Upper lobe of left lung (tissue), 6 donors: ENCODE data around the gene ANKS3. TPM values are rescaled to one million over a fixed set of nuclear protein-coding genes. Genes with fewer than 3 reads are reported as not detected.

Experiments used
- ATAC-seq, 2 donors: fragments of 200-7000 bp; cut with Tn5 transposase; one replicate each; pipeline ENCODE4 v1.9.1; 2022; ENCODE audit warnings: mild to moderate bottlenecking in 2 of 2, moderate library complexity in 2 of 2; ENCODE audit not compliant: low FRiP score in 2 of 2
- DNase-seq, 2 donors: peaks; one replicate each; pipeline ENCODE4 v3.0.0-alpha.2; 2019 to 2020
- H3K27ac ChIP-seq, 4 donors: fragments of 200-600 bp; sonication (generic); one replicate each; pipeline ENCODE4 v1.5.1; 2016 to 2019
- H3K27me3 ChIP-seq, 4 donors: fragments of 200-600 bp; sonication (generic); one replicate each; pipeline ENCODE4 v1.5.1; 2017 to 2019
- H3K36me3 ChIP-seq, 4 donors: fragments of 200-600 bp; sonication (generic); one replicate each; pipeline ENCODE4 v1.5.1; 2016 to 2019
- H3K4me1 ChIP-seq, 4 donors: fragments of 200-600 bp; sonication (generic); one replicate each; pipeline ENCODE4 v1.5.1; 2018 to 2019
- H3K4me3 ChIP-seq, 4 donors: fragments of 200-600 bp; sonication (generic); one replicate each; pipeline ENCODE4 v1.5.1; 2017 to 2019; ENCODE audit warnings: mild to moderate bottlenecking in 2 of 4, moderate library complexity in 1 of 4
- H3K9me3 ChIP-seq, 4 donors: fragments of 200-600 bp; sonication (generic); one replicate each; pipeline ENCODE4 v1.5.1; 2018 to 2019
- CTCF ChIP-seq, 6 experiments: fragments of 450-650 bp in 4 of 6; fragments of 200-600 bp in 2 of 6; sonication (generic) in 2 of 6; IDR thresholded peaks; one replicate each; pipeline ENCODE4 v1.5.1; 2016 to 2019; ENCODE audit warnings: antibody characterized with exemption in 6 of 6
- EP300 ChIP-seq, 4 donors: sonication (generic); formaldehyde crosslinking; IDR thresholded peaks; one replicate each; pipeline ENCODE4 v1.5.1; 2017; ENCODE audit warnings: antibody characterized with exemption in 4 of 4, control low read depth in 2 of 4
- POLR2A ChIP-seq, 4 donors: fragments of 450-650 bp; IDR thresholded peaks; one replicate each; pipeline ENCODE4 v1.5.1; 2016 to 2017; ENCODE audit warnings: antibody characterized with exemption in 4 of 4, mild to moderate bottlenecking in 2 of 4
- POLR2AphosphoS5 ChIP-seq, 2 donors: sonication (generic); formaldehyde crosslinking; IDR thresholded peaks; one replicate each; pipeline ENCODE4 v1.5.1; 2017; ENCODE audit warnings: antibody characterized with exemption in 2 of 2
- WGBS, 2 donors: methylation state at CpG; one replicate each; pipeline ENCODE4 v1.1.5; 2017 to 2018; 5-methylcytosine and 5-hydroxymethylcytosine counted together
- total RNA-seq, 6 donors: library from RNA; depleted of rRNA in 4 of 6; stranded (reverse); fragments of >200 nt in 4 of 6; gene quantifications; one replicate each; pipeline versions ENCODE4 v1.1.0 to v1.2.1, GENCODE V29; 2016 to 2021
- donor health status: DM: no; HTN: no; CAD: no; lungs with moderate emphysema.
- donor health status: DM: no; HTN: yes; CAD: no; lungs with severe emphysema.

Gene ANKS3
- total RNA-seq, 6 donors from 2014 or later: 17.9 to 67.1 (median 20.0) TPM

- Histone ChIP-seq H3K36me3 (peaks cover 22 to 96% (median 74%) of the 10 kb centered on the region in 4 donors), H3K27me3 (no peaks in the 10 kb centered on the region), H3K27ac (no peak overlapping the region), H3K9me3 (no peaks in the 10 kb centered on the region), H3K4me1 (no peaks in the 10 kb centered on the region), H3K4me3 (no peak overlapping the region)
- DNase-seq: no peak
- TF ChIP-seq POLR2A (IDR thresholded peaks at IDR 0.05): no peak
- 97 to 100% methylated on average over 4 of the region's 4 CpGs for WGBS, 2 donors
- no peak for ATAC-seq
These were observed 20.8 kb upstream of the ANKS3 start for GRCh38 chr16:4754865-4755264.

- H3K36me3 ChIP-seq: peaks cover 17 to 86% (median 64%) of the 10 kb centered on the region in 4 donors
These were observed 19.2 kb upstream of the ANKS3 start for GRCh38 chr16:4753227-4753626.

GRCh38 chr16:4752351-4753100 lies 18.5 kb upstream of the ANKS3 start:
- no peaks in the 10 kb centered on the region for H3K9me3 ChIP-seq
- WGBS, 2 donors: 97 to 99% methylated on average over 20 to 40 of the region's 44 CpGs
- no peak overlapping the region for H3K27ac ChIP-seq
- peaks cover 17 to 81% (median 58%) of the 10 kb centered on the region in 4 donors for H3K36me3 ChIP-seq
- no peaks in the 10 kb centered on the region for H3K4me1 ChIP-seq
- H3K27me3 ChIP-seq: no peaks in the 10 kb centered on the region
- H3K4me3 ChIP-seq: no peak overlapping the region
- DNase-seq (peak in 1 of 2 donors; percentile 83), ATAC-seq (no peak)
- TF ChIP-seq CTCF (IDR thresholded peaks at IDR 0.05) (no peak), POLR2A (IDR thresholded peaks at IDR 0.05) (no peak), EP300 (IDR thresholded peaks at IDR 0.05) (no peak), POLR2AphosphoS5 (IDR thresholded peaks at IDR 0.05) (no peak)

More at GRCh38 chr16:4753227-4753626, 19.2 kb upstream of the ANKS3 start:
- no peaks in the 10 kb centered on the region for H3K27me3 ChIP-seq
- 91 to 94% methylated on average over 11 of the region's 11 CpGs for WGBS, 2 donors
- ATAC-seq: no peak
- H3K27ac ChIP-seq: no peak overlapping the region
- H3K4me3 ChIP-seq: no peak overlapping the region
- H3K9me3 ChIP-seq: no peaks in the 10 kb centered on the region
- DNase-seq: no peak
- no peak for TF ChIP-seq CTCF (IDR thresholded peaks at IDR 0.05)
- no peak for TF ChIP-seq POLR2A (IDR thresholded peaks at IDR 0.05)
- no peak for TF ChIP-seq POLR2AphosphoS5 (IDR thresholded peaks at IDR 0.05)
- no peak for TF ChIP-seq EP300 (IDR thresholded peaks at IDR 0.05)
- no peaks in the 10 kb centered on the region for H3K4me1 ChIP-seq

GRCh38 chr16:4750896-4751295 lies 16.8 kb upstream of the ANKS3 start:
- Histone ChIP-seq H3K4me1 (no peaks in the 10 kb centered on the region), H3K36me3 (peaks cover 17 to 66% (median 48%) of the 10 kb centered on the region in 4 donors), H3K27ac (no peak overlapping the region), H3K4me3 (no peak overlapping the region), H3K9me3 (no peaks in the 10 kb centered on the region), H3K27me3 (no peaks in the 10 kb centered on the region)
- DNase-seq (no peak), ATAC-seq (no peak)
- WGBS, 2 donors: 89 to 96% methylated on average over 7 to 8 of the region's 8 CpGs
- TF ChIP-seq EP300 (IDR thresholded peaks at IDR 0.05) (no peak), POLR2AphosphoS5 (IDR thresholded peaks at IDR 0.05) (no peak), POLR2A (IDR thresholded peaks at IDR 0.05) (no peak), CTCF (IDR thresholded peaks at IDR 0.05) (no peak)

GRCh38 chr16:4749700-4750257 lies 15.7 kb upstream of the ANKS3 start:
- peaks cover 17 to 55% (median 37%) of the 10 kb centered on the region in 4 donors for H3K36me3 ChIP-seq
- H3K4me3 ChIP-seq: no peak overlapping the region
- H3K27me3 ChIP-seq: no peaks in the 10 kb centered on the region
- ATAC-seq (no peak), DNase-seq (peak in 1 of 2 donors; percentile 52)
- H3K27ac ChIP-seq: no peak overlapping the region
- TF ChIP-seq CTCF (IDR thresholded peaks at IDR 0.05) (no peak), POLR2A (IDR thresholded peaks at IDR 0.05) (no peak), POLR2AphosphoS5 (IDR thresholded peaks at IDR 0.05) (no peak), EP300 (IDR thresholded peaks at IDR 0.05) (no peak)
- H3K4me1 ChIP-seq: no peaks in the 10 kb centered on the region
- WGBS, 2 donors: 89 to 90% methylated on average over 6 to 10 of the region's 10 CpGs
- no peaks in the 10 kb centered on the region for H3K9me3 ChIP-seq
